Activated T-helper 2 cell treated with anti-CD3 and anti-CD28 coated beads, Interferon-gamma antibody, Interleukin-2, Interleukin-4, amounts not matched to agents 10 μg/mL and 5 μg/mL and 100 μg/mL, durations not matched to agents 14 hours and 24 hours and 36 hours (primary cell): ENCODE measurements around the gene PLEKHG3. TPM values are rescaled to one million over a fixed set of nuclear protein-coding genes. Genes with fewer than 3 reads are reported as not detected.

Experiments used
- DNase-seq: peaks from one replicate; pipeline ENCODE4 v3.0.0; 2021; ENCODE audit warnings: low spot score
- H3K27ac Mint-ChIP-seq: one replicate; pipeline ENCODE4 v1.8.0; 2021; ENCODE audit warnings: mixed read lengths
- H3K27me3 Mint-ChIP-seq: one replicate; pipeline ENCODE4 v1.8.0; 2021; ENCODE audit warnings: low read depth, mixed read lengths
- H3K36me3 Mint-ChIP-seq: one replicate; pipeline ENCODE4 v1.8.0; 2021; ENCODE audit warnings: low read depth, mixed read lengths
- H3K4me1 Mint-ChIP-seq: one replicate; pipeline ENCODE4 v1.8.0; 2021; ENCODE audit warnings: low read depth, mixed read lengths
- H3K4me3 Mint-ChIP-seq: one replicate; pipeline ENCODE4 v1.8.0; 2021; ENCODE audit warnings: low read depth, mild to moderate bottlenecking, moderate library complexity, mixed read lengths
- H3K9me3 Mint-ChIP-seq: one replicate; pipeline ENCODE4 v1.8.0; 2021; ENCODE audit warnings: mixed read lengths
- intact Hi-C: fragments of 100-400 bp; cut with micrococcal nuclease; formaldehyde crosslinking; loops from one replicate; pipeline ENCODE4 v1.15.1; 2023
- total RNA-seq: library from RNA; stranded (reverse); gene quantifications from 2 replicates; pipeline ENCODE4 v1.2.3, GENCODE V29; 2022

Gene PLEKHG3
- total RNA-seq, 1 donor from 2014 or later, result 1.9 TPM

DNA sequence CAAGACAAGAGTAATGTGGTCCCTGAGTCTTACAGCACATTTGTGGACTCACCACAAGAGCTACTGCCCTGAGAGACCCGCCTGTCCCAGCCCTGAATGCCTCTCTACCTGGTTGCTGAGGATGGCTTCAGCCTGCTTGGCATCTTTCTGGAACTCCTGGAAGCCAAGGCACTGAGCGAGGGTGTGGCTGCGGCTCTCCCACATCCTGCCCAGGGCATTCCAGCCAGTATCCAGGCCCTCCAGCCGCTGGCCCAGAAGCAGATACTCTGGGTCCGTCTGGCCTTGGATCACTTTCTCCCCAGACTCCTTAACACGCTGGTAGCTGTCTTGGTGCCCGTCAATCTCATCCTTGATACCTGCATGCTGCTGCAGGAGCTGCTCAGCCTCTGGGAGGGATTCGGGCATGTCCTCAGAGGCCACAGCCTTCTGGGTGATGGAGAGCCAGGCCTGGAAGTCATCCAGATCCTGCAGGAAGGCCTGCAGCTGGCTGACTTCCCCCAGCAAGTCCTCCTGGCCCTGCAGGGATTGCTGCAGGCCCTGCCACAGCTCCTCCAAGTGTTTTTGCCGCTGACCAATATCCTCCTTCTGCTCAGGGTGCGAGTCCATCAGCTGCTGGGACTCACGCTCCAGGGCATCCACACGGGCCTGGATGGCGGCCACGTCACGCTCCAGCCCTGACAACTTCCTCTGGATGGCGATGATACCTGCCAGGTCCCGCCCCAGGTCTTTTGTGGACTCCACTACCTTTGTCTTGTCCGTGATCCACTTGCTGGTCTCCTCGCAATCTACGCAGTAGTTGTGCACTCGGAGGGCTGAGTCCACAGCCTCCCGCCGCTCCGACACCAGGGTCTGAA, 82.3 kb downstream of the PLEKHG3 start:
- intact Hi-C loops, result no loop called here
- H3K36me3 Mint-ChIP-seq, result no peaks in the 10 kb centered on the region
- no peaks in the 10 kb centered on the region for H3K4me1 Mint-ChIP-seq
- H3K4me3 Mint-ChIP-seq, result no peak overlapping the region
- DNase-seq, result no peak
- no peak overlapping the region for H3K27ac Mint-ChIP-seq
- no peaks in the 10 kb centered on the region for H3K27me3 Mint-ChIP-seq
- H3K9me3 Mint-ChIP-seq, result no peaks in the 10 kb centered on the region

DNA sequence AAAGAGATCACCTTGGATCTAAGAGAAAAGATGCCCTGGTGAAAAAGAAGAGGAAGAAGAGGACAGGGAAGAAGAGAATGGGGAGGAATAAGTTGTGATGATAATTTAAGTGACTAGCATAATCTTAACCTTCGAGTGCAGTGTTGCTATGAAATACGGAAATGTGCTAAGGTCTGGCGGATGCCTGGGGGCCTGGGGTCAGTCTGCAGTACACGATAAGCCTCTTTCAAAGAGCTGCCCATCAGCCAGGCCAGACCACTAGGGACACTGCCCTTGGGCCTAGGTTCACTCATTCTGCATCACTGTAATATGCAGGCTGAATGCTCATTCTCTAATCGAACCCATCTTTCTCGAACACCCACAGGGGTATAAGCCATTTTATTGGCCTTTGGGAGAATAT, 83.4 kb downstream of the PLEKHG3 start:
- H3K4me1 Mint-ChIP-seq, result no peaks in the 10 kb centered on the region
- H3K27ac Mint-ChIP-seq, result no peak overlapping the region
- DNase-seq, result no peak
- H3K27me3 Mint-ChIP-seq, result no peaks in the 10 kb centered on the region
- no peak overlapping the region for H3K4me3 Mint-ChIP-seq
- no peaks in the 10 kb centered on the region for H3K9me3 Mint-ChIP-seq
- intact Hi-C loops, result no loop called here
- H3K36me3 Mint-ChIP-seq, result no peaks in the 10 kb centered on the region

DNA sequence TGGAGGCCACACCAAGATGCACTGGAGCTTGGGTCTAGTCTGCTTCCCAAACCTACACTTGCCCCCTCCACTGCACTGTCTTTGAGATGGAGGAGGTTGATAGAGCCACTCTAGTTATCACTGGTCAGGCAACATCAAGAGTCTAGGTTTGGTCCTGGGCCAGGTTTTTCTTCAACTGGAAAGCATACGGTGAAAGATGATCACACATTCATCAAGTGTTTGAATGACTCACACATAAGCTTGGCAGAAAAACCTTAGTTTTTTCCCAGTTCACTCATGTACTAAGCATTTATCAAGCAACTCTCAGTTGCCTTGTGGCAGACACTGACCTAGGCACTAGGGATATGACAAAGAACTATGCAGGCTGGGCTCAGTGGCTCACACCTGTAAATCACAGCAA, 84.5 kb downstream of the PLEKHG3 start:
- H3K4me3 Mint-ChIP-seq, result no peak overlapping the region
- no peak overlapping the region for H3K27ac Mint-ChIP-seq
- H3K4me1 Mint-ChIP-seq, result no peaks in the 10 kb centered on the region

DNA sequence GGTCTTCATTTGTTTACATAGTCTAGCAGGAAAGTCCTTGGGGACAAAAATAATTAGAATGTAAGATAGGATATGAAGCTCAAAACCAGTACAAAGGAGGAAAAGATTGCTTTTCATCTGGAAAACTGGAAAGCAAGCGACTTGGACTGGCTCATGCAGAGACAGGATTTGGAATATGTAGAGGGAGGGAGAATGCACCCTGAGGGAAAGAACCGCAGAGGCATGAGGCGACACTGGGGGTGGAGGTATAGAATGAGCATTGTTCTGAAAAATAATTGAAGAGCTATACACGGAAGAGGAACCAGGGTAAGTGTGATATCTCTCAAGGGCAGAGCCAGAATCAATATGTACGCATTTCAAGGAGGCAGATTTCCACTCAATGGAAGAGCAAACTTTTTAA, 85.5 kb downstream of the PLEKHG3 start:
- no peaks in the 10 kb centered on the region for H3K9me3 Mint-ChIP-seq
- H3K27ac Mint-ChIP-seq, result no peak overlapping the region
- H3K27me3 Mint-ChIP-seq, result no peaks in the 10 kb centered on the region
- intact Hi-C loops, result no loop called here
- no peak for DNase-seq
- H3K36me3 Mint-ChIP-seq, result no peaks in the 10 kb centered on the region
- H3K4me3 Mint-ChIP-seq, result no peak overlapping the region
- no peaks in the 10 kb centered on the region for H3K4me1 Mint-ChIP-seq

More for the DNA sequence above, 84.5 kb downstream of the PLEKHG3 start:
- no peak for DNase-seq
- Mint-ChIP-seq H3K27me3 (no peaks in the 10 kb centered on the region), H3K36me3 (no peaks in the 10 kb centered on the region), H3K9me3 (no peaks in the 10 kb centered on the region)
- intact Hi-C loops, result no loop called here

DNA sequence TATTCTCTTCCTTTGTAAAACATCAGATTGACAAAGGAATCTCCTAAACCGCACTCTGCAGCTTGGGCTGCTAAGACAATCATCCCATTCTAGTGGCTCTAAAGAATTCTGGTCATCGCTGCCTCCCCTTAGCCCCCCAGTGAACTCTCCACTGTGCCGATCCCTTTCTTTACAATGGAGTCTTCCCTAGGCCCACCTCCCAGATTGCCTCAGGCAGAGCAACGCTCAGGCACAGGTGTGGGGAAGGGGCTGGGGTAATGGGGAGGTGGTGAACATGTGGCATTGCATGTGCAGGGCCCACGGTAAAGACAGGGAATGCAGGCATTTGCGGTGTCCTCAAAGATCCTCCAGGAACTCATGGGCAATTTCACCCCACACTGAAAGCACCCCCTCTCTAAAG, 86.3 kb downstream of the PLEKHG3 start:
- no peak for DNase-seq
- Mint-ChIP-seq H3K36me3 (no peaks in the 10 kb centered on the region), H3K9me3 (no peaks in the 10 kb centered on the region), H3K27me3 (no peaks in the 10 kb centered on the region), H3K27ac (no peak overlapping the region), H3K4me1 (no peaks in the 10 kb centered on the region), H3K4me3 (no peak overlapping the region)
- intact Hi-C loops, result no loop called here

DNA sequence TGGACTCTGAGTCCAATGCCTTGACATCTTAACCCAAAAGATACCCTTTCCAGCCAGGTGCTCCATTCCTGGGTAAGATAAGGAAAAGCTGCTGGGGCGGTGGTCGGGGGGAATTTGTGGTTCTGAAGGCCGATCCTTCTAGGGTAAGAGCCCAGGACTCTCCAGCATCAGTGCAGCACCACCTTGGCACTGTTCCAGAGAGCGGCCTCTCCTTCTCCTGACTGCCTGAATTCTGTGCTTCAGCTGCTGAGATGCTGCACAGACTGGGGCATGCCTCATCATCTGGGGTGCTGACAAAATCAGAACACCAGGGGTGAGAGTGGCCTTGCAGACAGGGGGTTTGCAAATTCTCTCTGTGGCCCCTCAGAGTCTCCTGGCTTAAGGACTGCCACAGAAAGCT, 88.0 kb downstream of the PLEKHG3 start:
- Mint-ChIP-seq H3K4me3 (no peak overlapping the region), H3K36me3 (no peaks in the 10 kb centered on the region), H3K4me1 (no peaks in the 10 kb centered on the region), H3K27ac (no peak overlapping the region), H3K9me3 (no peaks in the 10 kb centered on the region), H3K27me3 (no peaks in the 10 kb centered on the region)
- no peak for DNase-seq
- intact Hi-C loops, result no loop called here

DNA sequence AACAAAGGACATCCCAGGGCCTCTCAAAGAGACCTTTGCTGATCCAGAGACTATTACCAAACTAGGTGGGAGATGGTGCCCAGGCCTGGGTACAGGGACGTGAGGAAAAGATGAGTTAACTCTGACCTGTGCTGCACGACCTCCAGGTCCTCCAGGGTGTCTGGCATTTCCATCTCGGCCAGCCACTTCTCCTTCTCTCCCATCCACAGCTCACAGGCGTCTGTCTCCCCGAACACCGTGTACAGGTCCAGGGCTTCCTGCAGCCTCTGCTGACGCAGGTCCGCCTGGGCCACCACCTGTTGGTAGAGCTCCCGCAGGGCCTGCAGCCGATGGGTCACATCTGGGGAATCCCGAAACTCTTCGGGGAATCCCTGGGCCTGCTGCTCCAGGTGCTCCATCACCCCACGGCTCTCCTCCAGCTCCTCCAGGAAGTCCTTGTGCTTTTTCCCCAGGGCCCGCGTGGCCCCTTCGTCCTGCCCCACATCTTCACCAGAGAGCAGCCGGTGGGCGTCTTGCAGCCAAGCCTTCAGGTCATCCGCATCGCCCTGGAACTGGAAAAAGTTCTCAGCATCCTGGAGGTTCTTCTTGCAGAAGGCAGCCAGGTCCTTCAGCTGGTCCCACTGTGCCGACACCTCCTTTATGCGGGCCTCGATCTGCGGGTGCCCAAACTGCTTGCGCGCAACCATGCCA, 88.8 kb downstream of the PLEKHG3 start:
- H3K27me3 Mint-ChIP-seq, result no peaks in the 10 kb centered on the region
- intact Hi-C loops, result no loop called here
- H3K4me1 Mint-ChIP-seq, result no peaks in the 10 kb centered on the region
- H3K9me3 Mint-ChIP-seq, result no peaks in the 10 kb centered on the region
- no peak overlapping the region for H3K4me3 Mint-ChIP-seq
- no peak overlapping the region for H3K27ac Mint-ChIP-seq
- no peaks in the 10 kb centered on the region for H3K36me3 Mint-ChIP-seq
- DNase-seq, result no peak

DNA sequence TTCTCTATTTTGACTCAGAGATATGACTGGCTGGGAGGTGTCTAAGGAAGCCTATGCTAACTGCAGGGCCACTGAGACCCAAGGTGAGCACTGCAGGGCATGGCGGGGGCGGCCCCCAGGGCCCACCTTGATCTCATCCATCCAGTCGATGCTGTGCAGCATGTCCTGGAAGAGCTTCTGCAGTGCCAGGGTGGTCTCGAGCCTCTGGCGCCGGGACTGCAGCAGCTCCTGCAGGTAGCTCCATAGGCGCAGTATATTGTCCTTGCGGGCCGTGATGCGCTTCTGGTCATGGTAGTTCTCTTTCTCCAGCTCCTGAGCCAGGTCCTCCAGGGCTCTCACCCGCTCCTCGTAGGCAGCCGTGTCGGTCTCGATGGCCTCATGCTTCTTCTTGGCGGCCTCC, 91.0 kb downstream of the PLEKHG3 start:
- no peaks in the 10 kb centered on the region for H3K9me3 Mint-ChIP-seq

DNA sequence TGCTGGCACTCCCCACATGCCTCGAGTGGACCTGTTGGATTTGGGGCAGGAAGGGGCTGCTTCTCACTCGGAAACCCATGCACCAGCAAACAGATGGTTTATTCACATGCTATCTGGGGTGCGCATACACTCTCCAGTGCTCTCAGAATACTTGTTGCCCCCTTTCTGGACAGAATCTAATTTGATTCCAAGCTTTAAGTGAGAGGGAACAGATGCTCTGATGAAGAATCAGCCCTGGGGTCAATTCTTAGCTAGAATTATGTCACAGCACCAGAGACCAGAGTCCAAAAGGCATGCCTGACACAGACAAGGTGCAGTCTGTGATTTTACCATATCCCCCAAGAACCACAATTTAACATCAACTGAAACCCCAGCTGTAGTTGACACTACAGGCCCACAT, 91.7 kb downstream of the PLEKHG3 start:
- no peak for DNase-seq
- Mint-ChIP-seq H3K4me3 (no peak overlapping the region), H3K9me3 (no peaks in the 10 kb centered on the region), H3K4me1 (no peaks in the 10 kb centered on the region), H3K27ac (no peak overlapping the region), H3K27me3 (peaks cover 5% of the 10 kb centered on the region), H3K36me3 (no peaks in the 10 kb centered on the region)
- intact Hi-C loops, result no loop called here

More for the DNA sequence above, 91.0 kb downstream of the PLEKHG3 start:
- no peaks in the 10 kb centered on the region for H3K4me1 Mint-ChIP-seq
- intact Hi-C loops, result no loop called here
- no peaks in the 10 kb centered on the region for H3K36me3 Mint-ChIP-seq
- no peak for DNase-seq
- H3K27me3 Mint-ChIP-seq, result peaks cover 3% of the 10 kb centered on the region
- H3K27ac Mint-ChIP-seq, result no peak overlapping the region
- no peak overlapping the region for H3K4me3 Mint-ChIP-seq

DNA sequence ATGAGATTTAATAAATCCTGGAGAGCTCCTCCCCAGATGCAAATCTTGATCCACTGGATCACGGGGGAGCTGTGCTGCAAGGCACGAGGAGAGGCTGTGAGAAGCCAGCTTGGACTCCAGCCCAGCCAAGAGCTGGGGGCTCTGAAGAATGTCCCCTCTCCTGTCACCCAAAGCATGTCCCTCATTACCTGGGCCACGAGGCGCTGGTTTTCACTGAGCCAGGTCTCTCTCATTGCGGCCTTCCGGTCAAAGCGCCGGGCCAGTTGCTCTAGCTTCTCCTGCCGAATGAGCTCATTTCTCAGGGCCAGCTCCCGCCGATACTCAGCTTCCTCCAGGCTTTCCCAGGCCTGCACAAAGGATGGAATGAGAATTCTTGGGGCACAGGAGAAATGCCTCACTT, 92.1 kb downstream of the PLEKHG3 start:
- H3K27ac Mint-ChIP-seq, result no peak overlapping the region
- intact Hi-C loops, result no loop called here
- no peak for DNase-seq
- H3K27me3 Mint-ChIP-seq, result peaks cover 5% of the 10 kb centered on the region
- no peak overlapping the region for H3K4me3 Mint-ChIP-seq
- H3K36me3 Mint-ChIP-seq, result no peaks in the 10 kb centered on the region
- H3K9me3 Mint-ChIP-seq, result no peaks in the 10 kb centered on the region
- no peaks in the 10 kb centered on the region for H3K4me1 Mint-ChIP-seq

DNA sequence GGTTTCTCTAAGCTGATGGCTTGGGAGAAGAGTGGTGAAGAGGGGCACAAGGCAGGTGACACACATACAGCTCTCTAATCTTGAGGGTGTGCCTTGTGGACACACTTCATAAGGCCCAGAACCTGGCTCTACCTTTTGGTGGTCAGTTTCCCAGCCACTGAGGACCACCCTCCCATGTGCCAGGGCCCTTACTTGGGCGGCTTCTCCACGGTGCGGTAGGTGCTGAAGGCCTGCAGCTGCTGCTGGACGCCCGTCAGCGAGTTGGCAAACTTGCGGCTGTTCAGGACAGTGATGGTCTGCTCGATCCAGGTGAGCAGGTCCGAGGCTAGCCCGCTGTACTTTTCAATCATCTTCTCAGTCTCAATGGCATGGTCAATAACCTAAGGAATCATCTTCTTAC, 95.3 kb downstream of the PLEKHG3 start:
- peaks cover 5% of the 10 kb centered on the region for H3K27me3 Mint-ChIP-seq
- H3K4me3 Mint-ChIP-seq, result no peak overlapping the region
- no peaks in the 10 kb centered on the region for H3K36me3 Mint-ChIP-seq
- intact Hi-C loops, result no loop called here
- no peaks in the 10 kb centered on the region for H3K4me1 Mint-ChIP-seq
- H3K9me3 Mint-ChIP-seq, result no peaks in the 10 kb centered on the region
- no peak for DNase-seq
- no peak overlapping the region for H3K27ac Mint-ChIP-seq
